AG20443 (cell line): ENCODE measurements around the gene CNOT9.

Source experiments
- DNase-seq: peaks from one replicate; pipeline ENCODE4 v3.0.0; 2012; ENCODE audit warnings: low spot score, mixed read lengths

CNOT9 gene

DNA sequence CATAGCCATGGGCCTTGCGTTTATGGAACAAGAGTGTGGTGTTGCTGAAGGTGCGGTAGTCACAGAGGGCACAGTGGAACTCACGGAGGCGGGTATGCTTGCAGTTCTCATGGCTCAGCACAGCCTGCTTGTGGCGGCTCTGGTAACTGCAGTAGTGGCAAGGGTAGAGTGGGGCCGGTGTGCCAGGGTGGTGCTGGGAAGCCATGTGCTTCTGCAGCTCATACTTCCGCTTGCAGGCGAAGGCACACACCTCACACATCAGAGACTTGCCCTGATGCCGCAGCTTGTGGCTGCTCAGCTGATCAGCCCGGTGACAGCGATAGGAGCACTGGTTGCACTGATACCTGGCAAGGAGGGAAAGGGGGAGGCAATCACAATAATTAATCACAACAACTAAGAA lies 76.1 kb downstream of the CNOT9 start:
- DNase-seq = no peak

DNA sequence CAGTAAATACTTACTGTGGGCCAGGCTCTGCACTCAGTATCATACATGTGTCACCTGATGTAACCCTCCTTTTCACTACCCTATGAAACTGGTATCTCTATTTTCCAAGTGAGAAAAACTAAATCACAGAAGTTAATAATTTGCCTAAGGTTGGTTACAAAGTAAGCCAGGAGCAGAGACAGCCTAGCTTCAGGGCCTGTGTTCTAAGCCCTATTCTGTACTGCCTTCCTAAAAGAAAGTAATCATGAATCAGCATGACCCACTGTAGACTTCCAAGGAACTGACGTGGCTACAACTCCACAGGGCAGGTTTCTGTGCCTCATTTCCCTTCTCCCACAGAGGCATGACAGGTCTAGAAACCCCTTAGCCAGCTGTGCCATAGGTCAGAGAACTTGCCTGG lies 76.5 kb downstream of the CNOT9 start:
- peak; percentile 47 for DNase-seq
